Measurements from ENCODE around the gene RAD51B. TPM values are rescaled to one million over a fixed set of nuclear protein-coding genes. Genes with fewer than 3 reads are reported as not detected.

RAD51B gene
- total RNA-seq, 1 experiment from 2014 or later, result 16.7 TPM

DNA sequence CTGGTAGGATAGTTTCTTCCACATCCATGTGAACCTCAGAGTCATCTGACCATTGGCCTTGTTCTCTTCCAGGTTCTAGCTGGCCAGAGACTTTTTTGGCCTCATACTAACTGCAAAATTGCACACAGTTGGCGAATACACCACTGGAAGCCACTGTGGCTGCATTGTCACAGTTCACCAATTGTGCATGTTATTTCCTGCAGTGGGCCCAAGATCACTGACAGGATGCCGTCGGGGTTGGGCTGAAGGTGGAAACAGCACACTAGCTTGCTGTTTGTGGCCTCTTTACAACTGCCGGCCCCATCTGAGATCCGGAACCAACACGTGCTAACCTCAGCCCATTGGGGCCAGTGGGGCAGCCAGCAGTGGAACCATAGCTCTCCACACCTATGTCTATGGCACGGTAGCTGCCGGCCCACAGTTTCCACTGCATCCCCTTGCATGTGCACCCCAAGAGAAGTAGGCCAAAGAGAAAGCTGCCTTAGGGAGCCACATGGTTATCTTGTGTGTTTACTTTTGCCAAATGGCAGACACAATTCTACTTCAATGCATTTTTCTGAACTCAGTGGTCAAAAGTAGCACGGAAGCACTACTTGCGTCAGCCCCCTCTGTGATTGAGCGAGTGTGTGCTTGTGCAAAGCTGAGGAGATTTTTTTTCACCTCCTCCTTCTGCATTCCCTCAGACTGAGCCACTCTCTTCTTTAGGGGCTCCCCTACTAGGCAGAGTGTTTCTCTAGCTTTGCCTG is 464.0 kb downstream of the RAD51B start:
- Histone ChIP-seq H3K9ac (ENCODE audit: extremely low read depth, insufficient read length, low read length) (no peak overlapping the region), H2BK15ac (ENCODE audit: low read depth, low read length) (no peak overlapping the region), H3T11ph (ENCODE audit: low read length) (no peak overlapping the region), H2AK5ac (ENCODE audit: insufficient read length, low read length) (no peak overlapping the region), H4K20me1 (ENCODE audit: control insufficient read depth, insufficient read depth, insufficient read length) (no peaks in the 10 kb centered on the region), H2BK12ac (ENCODE audit: insufficient read length, low read depth, low read length) (no peak overlapping the region), H3K27me3 (ENCODE audit: insufficient read depth, low read length) (no peaks in the 10 kb centered on the region), H3K79me2 (ENCODE audit: insufficient read depth, low read length) (no peaks in the 10 kb centered on the region), H3K56ac (ENCODE audit: insufficient read length, low read depth, low read length) (no peak overlapping the region), H3K23ac (ENCODE audit: insufficient read length, low read depth, low read length) (no peak overlapping the region), H2AFZ (ENCODE audit: low read length) (no peak overlapping the region), H3K23me2 (ENCODE audit: insufficient read length, low read depth, low read length, poor library complexity, severe bottlenecking) (no peaks in the 10 kb centered on the region), H3K18ac (ENCODE audit: insufficient read length, low read depth, low read length) (peak overlapping the region; percentile 2), H2BK20ac (ENCODE audit: low read depth, low read length, poor library complexity, severe bottlenecking) (no peak overlapping the region), H4K5ac (ENCODE audit: insufficient read length, low read depth, low read length) (no peak overlapping the region), H2BK5ac (ENCODE audit: insufficient read length, low read length) (no peak overlapping the region), H3K9me3 (ENCODE audit: control insufficient read depth, low read depth, low read length) (no peaks in the 10 kb centered on the region), H3K4ac (ENCODE audit: low read depth, low read length) (no peak overlapping the region), H4K91ac (ENCODE audit: insufficient read length, low read depth, low read length) (no peak overlapping the region), H2BK120ac (ENCODE audit: low read depth, low read length, poor library complexity, severe bottlenecking) (no peak overlapping the region), H3K27ac (ENCODE audit: insufficient read length, low read depth, low read length) (no peak overlapping the region), H4K8ac (replicated peaks; ENCODE audit: insufficient read length, low read depth, low read length) (no peak overlapping the region), H3K14ac (ENCODE audit: insufficient read depth, low read length) (peak overlapping the region; percentile 26; the same call in 1 of the 2 replicates), H3K4me2 (ENCODE audit: insufficient read depth, insufficient read length, low read length) (no peak overlapping the region), H3K4me1 (ENCODE audit: insufficient read depth, low read length) (no peaks in the 10 kb centered on the region), H3K79me1 (ENCODE audit: insufficient read depth, low read depth, low read length, poor library complexity, severe bottlenecking) (no peaks in the 10 kb centered on the region)
- no peaks in the 10 kb centered on the region for H3K36me3 Mint-ChIP-seq (ENCODE audit: insufficient read depth in 1 of 3, low read depth in 3 of 3)
- H3K27ac Mint-ChIP-seq, result no peak overlapping the region; a peak in 1 of 7 replicates
- no CpG with 5 or more reads among the region's 11 CpGs for WGBS (ENCODE audit: extremely low coverage, insufficient read length, low lambda C conversion rate)
- H3K4me3 Mint-ChIP-seq, result no peak overlapping the region
- TF ChIP-seq, protein P1, sequence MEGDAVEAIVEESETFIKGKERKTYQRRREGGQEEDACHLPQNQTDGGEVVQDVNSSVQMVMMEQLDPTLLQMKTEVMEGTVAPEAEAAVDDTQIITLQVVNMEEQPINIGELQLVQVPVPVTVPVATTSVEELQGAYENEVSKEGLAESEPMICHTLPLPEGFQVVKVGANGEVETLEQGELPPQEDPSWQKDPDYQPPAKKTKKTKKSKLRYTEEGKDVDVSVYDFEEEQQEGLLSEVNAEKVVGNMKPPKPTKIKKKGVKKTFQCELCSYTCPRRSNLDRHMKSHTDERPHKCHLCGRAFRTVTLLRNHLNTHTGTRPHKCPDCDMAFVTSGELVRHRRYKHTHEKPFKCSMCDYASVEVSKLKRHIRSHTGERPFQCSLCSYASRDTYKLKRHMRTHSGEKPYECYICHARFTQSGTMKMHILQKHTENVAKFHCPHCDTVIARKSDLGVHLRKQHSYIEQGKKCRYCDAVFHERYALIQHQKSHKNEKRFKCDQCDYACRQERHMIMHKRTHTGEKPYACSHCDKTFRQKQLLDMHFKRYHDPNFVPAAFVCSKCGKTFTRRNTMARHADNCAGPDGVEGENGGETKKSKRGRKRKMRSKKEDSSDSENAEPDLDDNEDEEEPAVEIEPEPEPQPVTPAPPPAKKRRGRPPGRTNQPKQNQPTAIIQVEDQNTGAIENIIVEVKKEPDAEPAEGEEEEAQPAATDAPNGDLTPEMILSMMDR (conservative IDR thresholded peaks at IDR 0.05), result no peak
- H3K27me3 Mint-ChIP-seq (ENCODE audit: low read depth), result no peaks in the 10 kb centered on the region; the same call in 1 of the 2 replicates
- no peaks in the 10 kb centered on the region for H3K9me3 Mint-ChIP-seq
- no peak for DNase-seq
- peaks cover 25 to 27% of the 10 kb centered on the region in 2 experiments for H3K4me1 Mint-ChIP-seq
